HG02759 (cell line): ENCODE results near the gene S100A4.

Experiments
- ATAC-seq: cut with Tn5 transposase; IDR thresholded peaks from one replicate; pipeline ENCODE4 v1.9.1; 2021; ENCODE audit warnings: mild to moderate bottlenecking, moderate library complexity; ENCODE audit not compliant: unreplicated experiment

S100A4 gene

GRCh38 chr1:153513023-153513422 lies 32.6 kb downstream of the S100A4 start:
- no peak for ATAC-seq

DNA sequence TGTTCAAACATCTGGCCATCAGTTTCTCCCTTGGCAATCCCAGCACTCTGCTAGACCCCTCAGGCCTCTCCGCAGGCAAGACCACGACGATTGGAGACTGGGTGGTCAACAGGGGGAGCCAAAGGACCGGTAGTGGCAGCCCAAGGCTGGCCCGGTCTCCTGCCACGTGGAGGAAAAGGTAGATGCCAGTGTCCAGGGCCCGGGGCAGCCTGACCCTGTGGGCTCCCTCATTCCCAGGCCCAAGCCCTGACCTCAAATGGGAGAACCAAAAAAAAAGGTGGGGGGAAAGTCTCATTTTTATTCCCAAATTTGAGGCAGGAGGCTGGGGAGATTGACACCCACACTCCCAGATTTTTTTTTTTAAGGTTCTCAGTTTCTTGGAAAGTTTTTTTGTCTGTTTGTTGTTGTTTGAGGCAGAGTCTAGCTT lies 34.6 kb downstream of the S100A4 start:
- ATAC-seq = peak; percentile 55

GRCh38 chr1:153509729-153510354 lies 35.8 kb downstream of the S100A4 start:
- ATAC-seq = no peak

DNA sequence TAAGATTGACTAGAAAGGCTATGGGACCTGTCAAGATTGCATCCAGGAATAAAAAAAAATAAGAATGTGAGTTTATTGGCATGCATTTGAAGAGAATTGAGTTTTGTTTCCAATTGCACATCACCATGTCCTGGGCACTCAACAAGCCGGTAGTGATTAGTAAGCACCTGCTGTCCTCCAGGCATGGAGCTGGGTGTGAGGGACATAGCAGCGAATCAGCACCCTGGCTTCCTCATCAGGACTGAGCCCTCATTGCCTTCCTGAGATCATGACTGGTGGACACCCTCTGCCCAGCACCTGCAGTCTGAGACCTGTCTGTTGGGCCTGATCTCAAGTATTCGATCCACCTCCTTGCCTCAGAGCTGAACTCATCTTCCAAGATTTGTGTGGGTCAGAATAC lies 36.6 kb downstream of the S100A4 start:
- no peak for ATAC-seq

DNA sequence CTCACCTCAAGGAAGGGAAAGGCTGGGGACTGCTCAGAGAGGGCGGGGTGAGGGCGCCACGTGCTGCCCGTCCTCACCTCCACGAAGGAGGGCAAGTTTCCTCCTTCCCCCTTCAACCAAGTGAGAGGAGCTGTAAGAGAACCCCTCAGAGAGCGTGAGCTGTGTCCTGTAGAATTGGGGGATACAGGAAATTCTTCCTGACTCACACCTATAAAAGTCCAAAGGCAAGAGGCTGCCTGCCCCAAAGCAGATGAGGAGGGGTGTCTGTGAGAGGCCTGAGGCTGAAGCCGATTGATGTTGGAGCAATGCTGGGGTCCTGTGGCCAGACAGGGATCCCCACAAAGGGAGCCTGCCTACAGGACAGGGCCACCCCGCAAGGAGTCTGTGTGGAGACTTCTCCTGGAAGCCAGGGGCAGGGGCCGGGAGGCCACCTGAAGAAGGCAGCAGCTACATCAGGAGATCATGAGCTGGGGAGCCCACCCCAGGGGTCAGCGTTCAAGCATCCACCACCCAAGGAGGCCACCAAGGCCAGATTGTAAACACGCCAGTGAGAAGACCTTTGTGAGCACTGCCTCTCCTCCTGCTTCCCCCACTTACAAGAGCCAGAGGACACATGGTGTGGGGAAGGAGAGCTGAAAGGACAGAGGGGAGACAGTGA lies 37.6 kb downstream of the S100A4 start:
- no peak for ATAC-seq

- ATAC-seq = no peak
Measured at GRCh38 chr1:153506831-153507413, 38.7 kb downstream of the S100A4 start.

- no peak for ATAC-seq
Measured at GRCh38 chr1:153506386-153506785, 39.2 kb downstream of the S100A4 start.

DNA sequence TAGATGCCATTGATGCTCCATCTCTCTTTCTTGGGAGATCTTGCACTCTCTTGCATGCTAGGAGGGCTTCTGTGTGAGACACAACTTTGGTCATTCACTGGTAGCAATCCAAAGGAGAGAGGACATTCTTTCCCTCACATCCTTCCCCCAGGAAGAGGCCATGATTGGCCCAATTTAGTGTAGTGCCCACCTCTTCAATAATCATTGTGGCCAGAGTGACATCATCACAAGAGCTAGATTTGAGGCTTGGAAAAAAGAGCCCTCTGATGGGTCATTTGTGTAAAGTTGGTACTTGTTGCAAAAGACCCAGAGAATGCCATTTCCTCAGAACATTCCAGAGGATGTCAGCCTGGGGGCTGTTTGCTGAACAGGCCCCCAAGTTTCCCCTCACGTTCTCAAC lies 40.0 kb downstream of the S100A4 start:
- ATAC-seq = no peak

DNA sequence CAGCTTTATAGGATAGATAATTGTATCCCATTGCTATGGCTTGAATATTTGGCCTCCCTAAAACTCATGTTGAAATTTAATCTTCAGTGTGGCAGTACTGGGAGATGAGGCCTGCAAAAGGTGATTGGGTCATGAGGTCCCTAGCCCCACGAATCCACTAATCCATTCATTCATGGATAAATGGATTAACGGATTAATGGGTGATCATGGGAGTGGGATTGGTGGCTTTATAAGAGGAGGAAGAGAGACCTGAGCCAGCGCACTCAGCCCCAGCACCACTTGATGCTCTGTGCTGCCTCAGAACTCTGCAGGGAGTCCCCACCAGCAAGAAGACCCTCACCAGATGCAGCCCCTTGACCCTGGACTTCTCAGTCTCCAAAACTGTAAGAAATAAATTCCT lies 41.8 kb downstream of the S100A4 start:
- no peak for ATAC-seq

DNA sequence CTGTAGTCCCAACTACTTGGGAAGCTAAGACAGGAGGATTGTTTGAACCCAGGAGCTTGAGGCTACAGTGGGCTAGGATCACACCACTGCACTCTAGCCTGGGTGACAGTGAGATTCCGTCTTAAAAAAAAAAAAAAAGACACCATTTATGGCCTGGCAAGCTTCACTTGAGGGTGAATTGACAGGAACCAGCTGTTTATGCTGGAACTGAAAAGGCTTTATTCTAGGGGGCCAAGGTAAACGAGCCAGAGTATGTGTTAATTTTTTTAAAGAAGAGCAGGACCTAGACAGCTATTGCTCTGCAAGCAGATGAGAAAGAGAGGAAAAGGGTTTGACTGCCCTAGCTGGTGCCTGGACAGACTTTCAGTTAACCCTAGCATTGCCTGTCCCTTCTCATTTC lies 46.9 kb downstream of the S100A4 start:
- ATAC-seq = no peak

DNA sequence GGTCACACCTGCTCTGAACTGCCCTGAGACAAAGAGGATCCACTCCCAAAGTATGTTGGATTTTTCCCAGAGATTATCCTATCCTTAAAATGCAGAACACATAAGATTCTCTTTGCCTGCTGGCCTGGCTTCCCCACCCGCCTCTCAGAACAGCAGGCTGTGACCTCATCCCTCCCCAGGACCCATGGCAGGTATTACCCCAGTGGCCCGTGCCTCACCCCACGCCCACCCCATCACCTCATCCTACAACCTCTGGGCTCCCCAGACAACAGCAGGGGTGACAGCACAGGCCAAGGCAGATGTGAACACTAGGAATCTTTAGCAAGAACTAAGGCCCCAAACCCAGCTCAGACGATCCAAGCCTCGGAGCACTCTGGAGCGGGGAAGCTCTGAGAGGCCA lies 50.1 kb downstream of the S100A4 start:
- no peak for ATAC-seq

- ATAC-seq = no peak
Measured at GRCh38 chr1:153494976-153495535, 50.5 kb downstream of the S100A4 start.
